Measurements from ENCODE around the gene LMTK3. TPM values are rescaled to one million over a fixed set of nuclear protein-coding genes. Genes with fewer than 3 reads are reported as not detected.

LMTK3 gene
- total and polyA plus RNA-seq, 9 of the 15 experiments (the other 6 are each of a cell fraction or from before 2014, with no cell fraction given), result 0.35 to 12.3 (median 2.0) TPM; not detected in 2

GRCh38 chr19:48444936-48445200 lies 66.8 kb downstream of the LMTK3 start:
- Histone ChIP-seq H2AFZ (ENCODE audit: low read depth, low read length) (peak overlapping the region; percentile 91), H3K9ac (ENCODE audit: insufficient read depth in 1 of 2, low read depth in 2 of 2, low read length in 2 of 2) (peak overlapping the region; percentile 75 to 98; a peak in 3 of 4 replicates), H3K4me1 (replicated peaks in 1 of 2; ENCODE audit: control insufficient read depth in 2 of 2, insufficient read depth in 2 of 2, low read length in 2 of 2) (peaks cover 12 to 14% of the 10 kb centered on the region in 2 experiments), H3K4me3 (peak overlapping the region; percentile 97), H4K20me1 (replicated peaks; ENCODE audit: control insufficient read depth, insufficient read depth, low read length) (no peaks in the 10 kb centered on the region), H3K27me3 (ENCODE audit: control insufficient read depth in 2 of 2, insufficient read depth in 2 of 2, low read length in 2 of 2) (no peaks in the 10 kb centered on the region), H3K27ac (ENCODE audit: extremely low read depth, low read depth, low read length) (peak overlapping the region; percentile 84), H3K36me3 (ENCODE audit: control insufficient read depth, insufficient read depth, low read length) (peaks cover 59% of the 10 kb centered on the region), H3K4me2 (ENCODE audit: insufficient read depth, low read length) (peak overlapping the region; percentile 97), H3K79me2 (ENCODE audit: control insufficient read depth, insufficient read depth, low read length) (peaks cover 32% of the 10 kb centered on the region), H3K9me1 (ENCODE audit: control insufficient read depth, insufficient read depth, low read length) (no peaks in the 10 kb centered on the region), H3K9me3 (replicated peaks; ENCODE audit: control insufficient read depth, insufficient read depth, low read depth, low read length) (no peaks in the 10 kb centered on the region)
- in situ Hi-C loops (cut with MboI), result no loop called here
- BruUV-seq (replicated peaks), result no TSS peak
- no peak for ATAC-seq
- no peak for DNase-seq (ENCODE audit: extremely low read depth in 1 of 4, low spot score in 3 of 4)
- CTCF ChIA-PET (ENCODE audit: low intra/inter-chr PET ratio), result interaction anchor here (0.8 to 1.0 kb wide), 2 partner anchors 55 to 163 kb away, joined by 3 read pairs; no protein-coding TSS in a partner anchor
- POLR2A ChIA-PET, result interaction anchor here (1.4 to 4.7 kb wide), 3 partner anchors 13 to 45 kb away, joined by 3 to 25 read pairs (median 3); no protein-coding TSS in a partner anchor
- FAIRE-seq, result no peak
- WGBS (ENCODE audit: insufficient coverage, low coverage, missing lambda C conversion rate), result 19% methylated on average over 3 of the region's 3 CpGs
- intact Hi-C loops (cut with micrococcal nuclease), result no loop called here
- no peak for TF ChIP-seq MYNN (IDR thresholded peaks at IDR 0.05)
- TF ChIP-seq MYNN (CRISPR knock-in tag; IDR thresholded peaks at IDR 0.05), result no peak
- no peak for TF ChIP-seq SNRNP70 (optimal IDR thresholded peaks at IDR 0.05; ENCODE audit: low read depth, low read length)
- no peak for TF ChIP-seq MEF2D (tag; conservative IDR thresholded peaks at IDR 0.05; ENCODE audit: low read depth)
- no peak for TF ChIP-seq ZBTB7A (IDR thresholded peaks at IDR 0.05; ENCODE audit: borderline replicate concordance, control insufficient read depth, low read depth, low read length)
- no peak for TF ChIP-seq SREBF2 (CRISPR knock-in tag; IDR thresholded peaks at IDR 0.05)
- TF ChIP-seq, protein P1, sequence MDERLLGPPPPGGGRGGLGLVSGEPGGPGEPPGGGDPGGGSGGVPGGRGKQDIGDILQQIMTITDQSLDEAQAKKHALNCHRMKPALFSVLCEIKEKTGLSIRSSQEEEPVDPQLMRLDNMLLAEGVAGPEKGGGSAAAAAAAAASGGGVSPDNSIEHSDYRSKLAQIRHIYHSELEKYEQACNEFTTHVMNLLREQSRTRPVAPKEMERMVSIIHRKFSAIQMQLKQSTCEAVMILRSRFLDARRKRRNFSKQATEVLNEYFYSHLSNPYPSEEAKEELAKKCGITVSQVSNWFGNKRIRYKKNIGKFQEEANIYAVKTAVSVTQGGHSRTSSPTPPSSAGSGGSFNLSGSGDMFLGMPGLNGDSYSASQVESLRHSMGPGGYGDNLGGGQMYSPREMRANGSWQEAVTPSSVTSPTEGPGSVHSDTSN (CRISPR knock-in tag; IDR thresholded peaks at IDR 0.05; ENCODE audit: low read depth), result no peak
- TF ChIP-seq, protein P1 (tag; conservative IDR thresholded peaks at IDR 0.05; ENCODE audit: low read depth), result no peak
- TF ChIP-seq, protein P2, sequence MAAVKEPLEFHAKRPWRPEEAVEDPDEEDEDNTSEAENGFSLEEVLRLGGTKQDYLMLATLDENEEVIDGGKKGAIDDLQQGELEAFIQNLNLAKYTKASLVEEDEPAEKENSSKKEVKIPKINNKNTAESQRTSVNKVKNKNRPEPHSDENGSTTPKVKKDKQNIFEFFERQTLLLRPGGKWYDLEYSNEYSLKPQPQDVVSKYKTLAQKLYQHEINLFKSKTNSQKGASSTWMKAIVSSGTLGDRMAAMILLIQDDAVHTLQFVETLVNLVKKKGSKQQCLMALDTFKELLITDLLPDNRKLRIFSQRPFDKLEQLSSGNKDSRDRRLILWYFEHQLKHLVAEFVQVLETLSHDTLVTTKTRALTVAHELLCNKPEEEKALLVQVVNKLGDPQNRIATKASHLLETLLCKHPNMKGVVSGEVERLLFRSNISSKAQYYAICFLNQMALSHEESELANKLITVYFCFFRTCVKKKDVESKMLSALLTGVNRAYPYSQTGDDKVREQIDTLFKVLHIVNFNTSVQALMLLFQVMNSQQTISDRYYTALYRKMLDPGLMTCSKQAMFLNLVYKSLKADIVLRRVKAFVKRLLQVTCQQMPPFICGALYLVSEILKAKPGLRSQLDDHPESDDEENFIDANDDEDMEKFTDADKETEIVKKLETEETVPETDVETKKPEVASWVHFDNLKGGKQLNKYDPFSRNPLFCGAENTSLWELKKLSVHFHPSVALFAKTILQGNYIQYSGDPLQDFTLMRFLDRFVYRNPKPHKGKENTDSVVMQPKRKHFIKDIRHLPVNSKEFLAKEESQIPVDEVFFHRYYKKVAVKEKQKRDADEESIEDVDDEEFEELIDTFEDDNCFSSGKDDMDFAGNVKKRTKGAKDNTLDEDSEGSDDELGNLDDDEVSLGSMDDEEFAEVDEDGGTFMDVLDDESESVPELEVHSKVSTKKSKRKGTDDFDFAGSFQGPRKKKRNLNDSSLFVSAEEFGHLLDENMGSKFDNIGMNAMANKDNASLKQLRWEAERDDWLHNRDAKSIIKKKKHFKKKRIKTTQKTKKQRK (IDR thresholded peaks at IDR 0.05; ENCODE audit: borderline replicate concordance, low read depth, low read length), result no peak
- no peak for TF ChIP-seq ETV6 (IDR thresholded peaks at IDR 0.05; ENCODE audit: borderline replicate concordance in 1 of 2, low read depth in 2 of 2, low read length in 1 of 2)
- TF ChIP-seq ETV6 (CRISPR knock-in tag; IDR thresholded peaks at IDR 0.05; ENCODE audit: borderline replicate concordance), result no peak
- peak; percentile 84; the same call in 1 of the 2 replicates for TF ChIP-seq NR1H2 (CRISPR knock-in tag; IDR thresholded peaks at IDR 0.05)
- no peak for TF ChIP-seq FOXA3 (CRISPR knock-in tag; conservative IDR thresholded peaks at IDR 0.05 in 1 of 2, IDR thresholded peaks at IDR 0.05 in 1 of 2)
- TF ChIP-seq ARID2 (IDR thresholded peaks at IDR 0.05), result peak; percentile 6; the same call in 1 of the 2 replicates
- TF ChIP-seq ZNF24 (IDR thresholded peaks at IDR 0.05), result no peak
- no peak for TF ChIP-seq GTF2B (IDR thresholded peaks at IDR 0.05; ENCODE audit: extremely low read depth, insufficient read length)
